HG03558 (cell line): ENCODE data around the gene HOXC10.

ENCODE experiments used
- ATAC-seq: cut with Tn5 transposase; IDR thresholded peaks from one replicate; pipeline ENCODE4 v1.9.1; 2021; ENCODE audit warnings: moderate number of reproducible peaks; ENCODE audit not compliant: unreplicated experiment; ENCODE audit errors: extremely low read depth

Gene HOXC10

GRCh38 chr12:53975479-53976152 lies 9.3 kb upstream of the HOXC10 start:
- no peak for ATAC-seq

- ATAC-seq: no peak
These were observed 8.6 kb upstream of the HOXC10 start for GRCh38 chr12:53976172-53976822.

GRCh38 chr12:53976823-53977595 lies 7.9 kb upstream of the HOXC10 start:
- ATAC-seq: no peak

GRCh38 chr12:53977596-53978445 lies 7.1 kb upstream of the HOXC10 start:
- no peak for ATAC-seq

- no peak for ATAC-seq
These were observed 6.2 kb upstream of the HOXC10 start for GRCh38 chr12:53978477-53979356.

GRCh38 chr12:53980104-53980801 lies 4.7 kb upstream of the HOXC10 start:
- no peak for ATAC-seq

GRCh38 chr12:53980802-53981496 lies 4.0 kb upstream of the HOXC10 start:
- ATAC-seq: no peak

- no peak for ATAC-seq
These were observed 3.0 kb upstream of the HOXC10 start for GRCh38 chr12:53981634-53982565.

GRCh38 chr12:53982648-53983567 lies 2.0 kb upstream of the HOXC10 start:
- ATAC-seq: no peak

GRCh38 chr12:53983568-53983949 lies 1.4 kb upstream of the HOXC10 start:
- ATAC-seq: no peak

- no peak for ATAC-seq
These were observed 885 bp upstream of the HOXC10 start for GRCh38 chr12:53983950-53984572.

- ATAC-seq: no peak
These were observed 697 bp downstream of the HOXC10 start for GRCh38 chr12:53985692-53985993.

GRCh38 chr12:53985994-53986685 lies 1.2 kb downstream of the HOXC10 start:
- no peak for ATAC-seq

- no peak for ATAC-seq
These were observed 1.9 kb downstream of the HOXC10 start for GRCh38 chr12:53986686-53987483.

- ATAC-seq: no peak
These were observed 2.9 kb downstream of the HOXC10 start for GRCh38 chr12:53987787-53988230.
